Activated T-helper 1 cell treated with Interleukin-2 at 50 U/mL for 16 hours (primary cell): ENCODE data around the gene FAM236C.
"Not testable (repeated sequence)": the region's sequence is repeated elsewhere in the genome, so short reads cannot be mapped to it uniquely, and the experiment has no call there.

Experiments used
- DNase-seq: peaks from one replicate; pipeline ENCODE4 v3.0.0-alpha.2; 2020; ENCODE audit warnings: low read depth

Gene FAM236C

GRCh38 chrX:72912315-72912714 is at the start of gene FAM236C:
Gene FAM236C, plus strand, starts transcription at chrX:72912615. Its CDS starts 100 bp downstream, at chrX:72912715.
- DNase-seq = not testable (repeated sequence)

GRCh38 chrX:72882898-72883297 is 29.5 kb upstream of the FAM236C start:
- not testable (repeated sequence) for DNase-seq

GRCh38 chrX:72889740-72890139 is 22.7 kb upstream of the FAM236C start:
- DNase-seq = not testable (repeated sequence)

DNA sequence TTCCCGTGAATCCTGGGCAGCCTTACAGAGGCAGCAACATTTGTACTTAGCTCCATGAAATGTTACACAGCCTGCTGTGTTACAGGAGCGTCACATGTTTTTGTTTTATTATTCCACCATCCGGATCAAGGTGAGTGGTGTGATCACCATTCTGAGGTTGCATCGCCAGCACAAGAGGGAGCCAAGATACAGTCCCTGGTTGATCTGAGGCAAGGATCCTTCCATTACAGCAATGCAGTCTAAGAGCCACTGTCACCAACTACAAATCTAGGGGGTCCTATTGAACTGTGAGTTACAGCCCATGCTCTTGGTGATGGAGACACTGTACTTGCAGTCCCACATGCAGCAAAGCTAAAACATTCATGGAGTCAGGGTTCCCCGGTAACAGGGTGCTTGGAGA is 3.7 kb downstream of the FAM236C start:
- not testable (repeated sequence) for DNase-seq

DNA sequence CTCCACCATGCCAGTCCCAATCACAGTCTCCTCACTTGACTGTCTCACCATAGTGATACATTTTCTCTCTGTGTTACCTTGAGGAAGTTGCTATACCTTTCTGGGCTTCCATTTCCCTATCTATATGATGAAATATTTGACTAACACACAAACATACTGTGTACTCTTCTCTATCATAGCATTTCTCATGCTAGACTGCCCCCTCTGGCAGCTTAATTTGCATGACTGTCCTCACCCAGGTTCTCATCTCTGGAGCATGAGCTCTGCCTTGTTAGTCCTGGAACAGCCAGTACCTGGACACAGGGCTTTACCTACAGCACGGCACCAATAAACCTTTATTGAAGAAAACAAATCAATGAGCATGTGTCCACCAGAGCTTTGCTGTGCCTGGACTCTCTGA is 19.9 kb downstream of the FAM236C start:
- DNase-seq = not testable (repeated sequence)

- DNase-seq = not testable (repeated sequence)
Measured at GRCh38 chrX:72936455-72936854, 24.0 kb downstream of the FAM236C start.

DNA sequence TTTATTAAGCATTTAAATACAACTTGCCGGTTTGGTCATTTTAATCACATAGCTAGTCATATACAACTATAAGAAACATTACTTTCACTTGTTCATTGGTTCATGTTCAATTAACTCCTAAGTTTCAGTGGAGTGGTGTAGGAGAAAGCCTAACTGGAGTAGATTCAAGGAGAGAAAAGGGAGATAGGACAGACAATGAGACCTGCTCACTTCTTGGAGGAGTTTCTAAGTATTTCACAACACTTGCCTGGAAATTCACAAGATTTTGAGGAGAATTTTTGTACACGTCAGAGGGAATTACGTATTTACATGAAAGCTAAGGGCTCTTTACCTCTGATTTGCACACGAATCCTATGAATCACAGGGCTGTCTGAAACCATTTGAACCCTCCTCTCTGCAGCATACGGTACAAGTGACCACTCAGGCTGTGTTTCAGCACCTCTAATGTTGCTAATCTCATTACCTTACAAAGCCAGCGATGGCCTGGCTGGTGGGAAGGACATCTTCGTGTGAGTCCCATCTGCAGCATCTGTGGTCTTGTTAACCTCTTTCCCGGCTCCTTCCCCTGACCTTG is 24.6 kb downstream of the FAM236C start:
- DNase-seq = not testable (repeated sequence)

GRCh38 chrX:72937906-72938305 is 25.5 kb downstream of the FAM236C start, which contains the start of gene FAM236A:
Gene FAM236A, plus strand, starts transcription at chrX:72938206. Its CDS starts 57 bp downstream, at chrX:72938263.
- not testable (repeated sequence) for DNase-seq

DNA sequence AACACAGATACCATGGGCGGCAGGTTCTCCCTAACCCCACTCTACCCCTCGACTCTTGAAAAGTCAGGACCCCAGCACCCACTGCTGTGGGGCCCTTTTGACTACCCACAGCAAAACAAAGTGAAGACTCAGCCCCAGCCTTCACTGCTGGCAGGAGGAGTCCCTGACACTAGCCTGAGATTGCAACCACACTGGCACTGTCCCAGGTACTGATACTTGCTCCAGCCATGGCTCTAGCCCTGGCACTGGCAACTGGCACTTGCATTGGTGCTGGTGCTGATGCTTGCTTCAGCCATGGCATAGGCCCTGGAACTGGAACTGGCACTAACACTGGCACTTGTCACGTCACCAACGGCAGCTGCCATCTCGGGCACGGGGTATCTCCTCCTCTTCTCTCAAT is 29.9 kb downstream of the FAM236C start:
- not testable (repeated sequence) for DNase-seq

- DNase-seq = not testable (repeated sequence)
Measured at GRCh38 chrX:72943035-72943818, 30.8 kb downstream of the FAM236C start.

- DNase-seq = not testable (repeated sequence)
Measured at GRCh38 chrX:72943819-72944169, 31.4 kb downstream of the FAM236C start, which contains the start of gene DMRTC1. Gene DMRTC1, minus strand, starts transcription at chrX:72943837. Its CDS starts 68,143 bp downstream, at chrX:72875694.

- DNase-seq = not testable (repeated sequence)
Measured at GRCh38 chrX:72959971-72960370, 47.6 kb downstream of the FAM236C start.
